H1 (cell line): Measurements from ENCODE around the gene NIPAL4.

ENCODE experiments used
- BRCA1 ChIP-seq: IDR thresholded peaks from 2 replicates; pipeline ENCODE4 v1.6.1; 2012; ENCODE audit warnings: low read depth, low read length, improper control_type of control experiment
- CBX8 ChIP-seq: fragments of 300-800, 300-1000 bp; sonication (generic); IDR thresholded peaks from 2 replicates; pipeline ENCODE4 v1.7.1; 2016; ENCODE audit warnings: low read depth, low read length, borderline replicate concordance
- EGR1 ChIP-seq: IDR thresholded peaks from 2 replicates; pipeline ENCODE4 v1.6.1; 2011; ENCODE audit warnings: low read depth, low read length, borderline replicate concordance
- EZH2 ChIP-seq: fragments of 200-600 bp; sonication (generic); IDR thresholded peaks from 2 replicates; pipeline ENCODE4 v1.7.1; 2012; ENCODE audit warnings: low read depth, mild to moderate bottlenecking, moderate library complexity, low read length, inconsistent platforms; ENCODE audit not compliant: severe bottlenecking
- JUN ChIP-seq: IDR thresholded peaks from 2 replicates; pipeline ENCODE4 v1.6.1; 2011; ENCODE audit warnings: low read depth, mild to moderate bottlenecking, improper control_type of control experiment, low read length
- MAFK ChIP-seq: IDR thresholded peaks from 2 replicates; pipeline ENCODE4 v1.6.1; 2012; ENCODE audit warnings: low read depth, mild to moderate bottlenecking, improper control_type of control experiment, low read length
- POLR2A ChIP-seq, 2 experiments: IDR thresholded peaks; 1 replicate in 1 of 2; 2 replicates in 1 of 2; pipeline ENCODE4 v1.6.1; 2011; ENCODE audit warnings: low read depth in 2 of 2, low read length in 2 of 2, mild to moderate bottlenecking in 2 of 2; ENCODE audit errors: control extremely low read depth in 1 of 2
- POLR2AphosphoS5 ChIP-seq: IDR thresholded peaks from 2 replicates; pipeline ENCODE4 v1.6.1; 2011; ENCODE audit warnings: low read depth, low read length
- RNF2 ChIP-seq: fragments of 200-900, 300-1000 bp; sonication (generic); IDR thresholded peaks from 2 replicates; pipeline ENCODE4 v1.7.1; 2016; ENCODE audit warnings: borderline replicate concordance, low read depth, mild to moderate bottlenecking, antibody characterized with exemption, low read length; ENCODE audit not compliant: poor library complexity, severe bottlenecking; ENCODE audit errors: missing control alignments
- SRF ChIP-seq: IDR thresholded peaks from 2 replicates; pipeline ENCODE4 v1.6.1; 2011; ENCODE audit warnings: mild to moderate bottlenecking, low read depth, low read length, moderate library complexity
- TEAD4 ChIP-seq: IDR thresholded peaks from 2 replicates; pipeline ENCODE4 v1.6.1; 2012; ENCODE audit warnings: low read depth, low read length, inconsistent platforms, mixed read lengths
- USF2 ChIP-seq: IDR thresholded peaks from 2 replicates; pipeline ENCODE4 v1.6.1; 2011; ENCODE audit warnings: low read length, improper control_type of control experiment
- YY1 ChIP-seq: IDR thresholded peaks from 2 replicates; pipeline ENCODE4 v1.6.1; 2011; ENCODE audit warnings: low read depth, mild to moderate bottlenecking, low read length
- TF ChIP-seq, protein P1 (sequence below), 3 experiments: IDR thresholded peaks; 1 replicate in 2 of 3; 2 replicates in 1 of 3; pipeline versions ENCODE4 v1.5.1 to v1.6.1; 2011; ENCODE audit warnings: low read length in 3 of 3, mild to moderate bottlenecking in 3 of 3, inconsistent platforms in 2 of 3, low read depth in 1 of 3, moderate library complexity in 1 of 3; ENCODE audit not compliant: insufficient read depth in 1 of 3; ENCODE audit errors: control extremely low read depth in 1 of 3

GRCh38 chr5:157520911-157521703, 61.1 kb downstream of the NIPAL4 start:
- TF ChIP-seq EZH2, result no peak
- TF ChIP-seq, protein P1, sequence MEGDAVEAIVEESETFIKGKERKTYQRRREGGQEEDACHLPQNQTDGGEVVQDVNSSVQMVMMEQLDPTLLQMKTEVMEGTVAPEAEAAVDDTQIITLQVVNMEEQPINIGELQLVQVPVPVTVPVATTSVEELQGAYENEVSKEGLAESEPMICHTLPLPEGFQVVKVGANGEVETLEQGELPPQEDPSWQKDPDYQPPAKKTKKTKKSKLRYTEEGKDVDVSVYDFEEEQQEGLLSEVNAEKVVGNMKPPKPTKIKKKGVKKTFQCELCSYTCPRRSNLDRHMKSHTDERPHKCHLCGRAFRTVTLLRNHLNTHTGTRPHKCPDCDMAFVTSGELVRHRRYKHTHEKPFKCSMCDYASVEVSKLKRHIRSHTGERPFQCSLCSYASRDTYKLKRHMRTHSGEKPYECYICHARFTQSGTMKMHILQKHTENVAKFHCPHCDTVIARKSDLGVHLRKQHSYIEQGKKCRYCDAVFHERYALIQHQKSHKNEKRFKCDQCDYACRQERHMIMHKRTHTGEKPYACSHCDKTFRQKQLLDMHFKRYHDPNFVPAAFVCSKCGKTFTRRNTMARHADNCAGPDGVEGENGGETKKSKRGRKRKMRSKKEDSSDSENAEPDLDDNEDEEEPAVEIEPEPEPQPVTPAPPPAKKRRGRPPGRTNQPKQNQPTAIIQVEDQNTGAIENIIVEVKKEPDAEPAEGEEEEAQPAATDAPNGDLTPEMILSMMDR (IDR thresholded peaks at IDR 0.05; ENCODE audit: control extremely low read depth in 1 of 3, insufficient read depth in 1 of 3, low read depth in 1 of 3, low read length in 3 of 3), result peak in 1 of 3 experiments; percentile 20; a peak in 1 of 4 replicates
- TF ChIP-seq YY1, result no peak
- no peak for TF ChIP-seq CBX8
- no peak for TF ChIP-seq POLR2A (IDR thresholded peaks at IDR 0.05; ENCODE audit: control extremely low read depth in 1 of 2, low read depth in 2 of 2, low read length in 2 of 2)
- no peak for TF ChIP-seq EGR1
- TF ChIP-seq SRF, result no peak
- no peak for TF ChIP-seq USF2
- no peak for TF ChIP-seq TEAD4
- TF ChIP-seq MAFK, result no peak
- TF ChIP-seq BRCA1, result no peak
- TF ChIP-seq JUN, result no peak
- no peak for TF ChIP-seq POLR2AphosphoS5
- no peak for TF ChIP-seq RNF2
